DND-41 (cell line): Measurements from ENCODE around the gene ADAM10.

Source experiments
- ATAC-seq: fragments of 200-7000 bp; cut with Tn5 transposase; 3 replicates; pipeline ENCODE4 v1.9.1; 2021; ENCODE audit warnings: low read depth; ENCODE audit not compliant: insufficient read depth
- DNase-seq: peaks from one replicate; pipeline ENCODE4 v3.0.0-alpha.2; 2020
- H2AFZ ChIP-seq: 2 replicates; pipeline ENCODE4 v1.6.0; 2012; ENCODE audit warnings: low read depth, low read length
- H3K27ac ChIP-seq: 2 replicates; pipeline ENCODE4 v1.5.1; 2012; ENCODE audit warnings: low read length, inconsistent platforms
- H3K27me3 ChIP-seq: fragments of 200-600 bp; sonication (generic); 2 replicates; pipeline ENCODE4 v1.6.0; 2012; ENCODE audit warnings: low read length, mild to moderate bottlenecking, inconsistent platforms; ENCODE audit not compliant: insufficient read depth, poor library complexity
- H3K36me3 ChIP-seq: 2 replicates; pipeline ENCODE4 v1.5.1; 2012; ENCODE audit warnings: low read length, inconsistent platforms; ENCODE audit not compliant: insufficient read depth
- H3K4me1 ChIP-seq: 2 replicates; pipeline ENCODE4 v1.5.1; 2012; ENCODE audit warnings: mild to moderate bottlenecking, low read length; ENCODE audit not compliant: insufficient read depth
- H3K4me2 ChIP-seq: 2 replicates; pipeline ENCODE4 v1.6.0; 2012; ENCODE audit warnings: mild to moderate bottlenecking, moderate library complexity, low read length, inconsistent platforms; ENCODE audit not compliant: insufficient read depth
- H3K4me3 ChIP-seq, 2 experiments: fragments of 200-600 bp in 1 of 2; shearing (Covaris generic) in 1 of 2; 2 replicates each; pipeline ENCODE4 v1.5.1; 2012 to 2016; ENCODE audit warnings: inconsistent platforms in 2 of 2, low read length in 2 of 2, mild to moderate bottlenecking in 2 of 2, low read depth in 1 of 2, moderate library complexity in 1 of 2
- H3K79me2 ChIP-seq: 2 replicates; pipeline ENCODE4 v1.6.0; 2012; ENCODE audit warnings: low read length, inconsistent platforms; ENCODE audit not compliant: insufficient read depth
- H3K9ac ChIP-seq: 2 replicates; pipeline ENCODE4 v1.6.0; 2012; ENCODE audit warnings: low read depth, mild to moderate bottlenecking, inconsistent platforms, low read length, moderate library complexity
- H3K9me3 ChIP-seq: 2 replicates; pipeline ENCODE4 v1.5.1; 2012; ENCODE audit warnings: low read length, moderate library complexity, mild to moderate bottlenecking, inconsistent platforms; ENCODE audit not compliant: insufficient read depth, severe bottlenecking
- H4K20me1 ChIP-seq: 2 replicates; pipeline ENCODE4 v1.6.0; 2012; ENCODE audit warnings: low read length; ENCODE audit not compliant: insufficient read depth
- CTCF ChIP-seq: IDR thresholded peaks from 2 replicates; pipeline ENCODE4 v1.5.1; 2012; ENCODE audit warnings: borderline replicate concordance, low read length, moderate library complexity, mild to moderate bottlenecking; ENCODE audit not compliant: poor library complexity, severe bottlenecking; ENCODE audit errors: extremely low read depth
- EZH2 ChIP-seq: IDR thresholded peaks from 3 replicates; pipeline ENCODE4 v1.6.1; 2012; ENCODE audit warnings: borderline replicate concordance, low read depth, mild to moderate bottlenecking, moderate library complexity, low read length, inconsistent platforms; ENCODE audit not compliant: severe bottlenecking

The ADAM10 gene

GRCh38 chr15:58556541-58556940 lies 193.0 kb downstream of the ADAM10 start:
- Histone ChIP-seq H3K4me2 (no peak overlapping the region), H2AFZ (no peak overlapping the region)

DNA sequence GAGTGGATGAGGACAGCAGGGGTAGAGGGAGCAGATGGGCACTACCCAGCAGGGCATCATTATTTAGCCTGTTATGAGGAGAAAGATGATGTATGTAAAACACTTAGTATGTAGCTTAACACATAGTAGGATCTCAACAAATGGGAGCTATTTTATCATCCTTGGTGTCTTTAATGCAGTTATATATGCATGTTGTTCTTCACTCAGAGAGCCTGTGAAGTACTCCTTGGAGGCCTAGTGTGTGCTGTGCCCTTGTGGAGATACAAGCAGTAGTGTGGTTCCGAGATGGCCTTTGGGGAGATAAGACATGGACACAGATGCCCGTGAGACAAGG lies 193.5 kb downstream of the ADAM10 start:
- Histone ChIP-seq H3K4me3 (no peak overlapping the region), H3K9me3 (no peaks in the 10 kb centered on the region), H3K79me2 (no peaks in the 10 kb centered on the region), H3K36me3 (no peaks in the 10 kb centered on the region), H3K27ac (no peak overlapping the region), H3K9ac (no peak overlapping the region), H3K4me2 (no peak overlapping the region), H2AFZ (no peak overlapping the region), H3K27me3 (no peaks in the 10 kb centered on the region), H4K20me1 (no peaks in the 10 kb centered on the region), H3K4me1 (peaks cover 15% of the 10 kb centered on the region)
- TF ChIP-seq CTCF: no peak
- TF ChIP-seq EZH2: no peak
- DNase-seq (no peak), ATAC-seq (no peak)

More at GRCh38 chr15:58556541-58556940, 193.0 kb downstream of the ADAM10 start:
- Histone ChIP-seq H3K4me3 (no peak overlapping the region), H3K9me3 (no peaks in the 10 kb centered on the region), H4K20me1 (no peaks in the 10 kb centered on the region), H3K4me1 (peaks cover 10% of the 10 kb centered on the region), H3K27me3 (no peaks in the 10 kb centered on the region), H3K9ac (no peak overlapping the region), H3K79me2 (no peaks in the 10 kb centered on the region), H3K36me3 (no peaks in the 10 kb centered on the region), H3K27ac (no peak overlapping the region)
- DNase-seq: no peak
- ATAC-seq: no peak
- no peak for TF ChIP-seq EZH2
- TF ChIP-seq CTCF: no peak

GRCh38 chr15:58555162-58556027 lies 194.1 kb downstream of the ADAM10 start:
- Histone ChIP-seq H3K9ac (no peak overlapping the region), H3K4me2 (no peak overlapping the region), H3K79me2 (no peaks in the 10 kb centered on the region), H3K27ac (no peak overlapping the region), H4K20me1 (no peaks in the 10 kb centered on the region), H3K9me3 (no peaks in the 10 kb centered on the region), H3K4me1 (peaks cover 17% of the 10 kb centered on the region), H3K4me3 (no peak overlapping the region), H3K36me3 (no peaks in the 10 kb centered on the region), H3K27me3 (no peaks in the 10 kb centered on the region), H2AFZ (no peak overlapping the region)
- DNase-seq (no peak), ATAC-seq (no peak)
- TF ChIP-seq CTCF (no peak), EZH2 (no peak)
